Small intestine (tissue), 7 donors: ENCODE results near the gene VTI1A. TPM values are rescaled to one million over a fixed set of nuclear protein-coding genes. Genes with fewer than 3 reads are reported as not detected.

ENCODE experiments used
- DNase-seq, 2 donors: peaks; one replicate each; pipeline versions ENCODE4 v3.0.0 to v3.0.0-alpha.2; 2013
- FAIRE-seq: peaks from 2 replicates; lab custom pipeline; 2012; peaks lifted over from hg19 to GRCh38; lab: Jason Lieb, UNC
- H3K27ac ChIP-seq, 3 donors: one replicate each; pipeline ENCODE4 v1.5.1; 2013; ENCODE audit warnings: low read length in 2 of 3, mild to moderate bottlenecking in 2 of 3, control low read depth in 1 of 3, inconsistent platforms in 1 of 3, low read depth in 1 of 3, moderate library complexity in 1 of 3
- H3K27me3 ChIP-seq, 3 donors: one replicate each; pipeline ENCODE4 v1.6.1; 2013; ENCODE audit warnings: low read length in 3 of 3, inconsistent platforms in 1 of 3; ENCODE audit not compliant: control insufficient read depth in 3 of 3, insufficient read depth in 3 of 3
- H3K36me3 ChIP-seq, 3 donors: one replicate each; pipeline ENCODE4 v1.6.1; 2013; ENCODE audit warnings: low read length in 3 of 3, inconsistent platforms in 1 of 3, low read depth in 1 of 3, mild to moderate bottlenecking in 1 of 3, moderate library complexity in 1 of 3; ENCODE audit not compliant: control insufficient read depth in 3 of 3, insufficient read depth in 2 of 3
- H3K4me1 ChIP-seq, 3 donors: one replicate each; pipeline ENCODE4 v1.6.1; 2013; ENCODE audit warnings: low read length in 2 of 3, inconsistent platforms in 1 of 3, low read depth in 1 of 3, mild to moderate bottlenecking in 1 of 3, moderate library complexity in 1 of 3; ENCODE audit not compliant: control insufficient read depth in 3 of 3, insufficient read depth in 2 of 3
- H3K4me3 ChIP-seq, 3 donors: one replicate each; pipeline ENCODE4 v1.5.1; 2013; ENCODE audit warnings: low read length in 3 of 3, control low read depth in 1 of 3, inconsistent platforms in 1 of 3, low read depth in 1 of 3, mild to moderate bottlenecking in 1 of 3, moderate library complexity in 1 of 3
- H3K9me3 ChIP-seq, 2 donors: one replicate each; pipeline ENCODE4 v1.6.1; 2013; ENCODE audit warnings: low read depth in 1 of 2, low read length in 1 of 2; ENCODE audit not compliant: control insufficient read depth in 2 of 2, insufficient read depth in 1 of 2
- WGBS, 3 donors: extraction: QIAGEN DNeasy Blood & Tissue Kit; methylation state at CpG; one replicate each; pipeline ENCODE4 v1.1.7; 2013; 5-methylcytosine and 5-hydroxymethylcytosine counted together
- polyA plus RNA-seq, 4 donors: library from polyadenylated mRNA; stranded (reverse) in 3 of 4; unstranded in 1 of 4; fragments of 200-250 nt in 3 of 4; fragments of 120-200 nt in 1 of 4; gene quantifications; one replicate each; pipeline versions ENCODE4 v1.2.1 to v1.2.3, GENCODE V29; 2013
- donor health status: healthy with polysubstance abuse.
- donor health status: control.
- donor health status: control.
- donor health status: Bipolar disorder and iron deficiency.
- donor health status: healthy.

Gene VTI1A
- polyA plus RNA-seq, 4 donors, result 13.8 to 16.8 (median 16.0) TPM

GRCh38 chr10:112819231-112819630 lies 372.2 kb downstream of the VTI1A start:
- Histone ChIP-seq H3K36me3 (peaks cover 0 to 40% (median 0%) of the 10 kb centered on the region in 3 donors), H3K27ac (no peak overlapping the region), H3K4me3 (no peak overlapping the region), H3K4me1 (no peaks in the 10 kb centered on the region), H3K9me3 (no peaks in the 10 kb centered on the region), H3K27me3 (no peaks in the 10 kb centered on the region)
- FAIRE-seq (no peak), DNase-seq (no peak)
- 90 to 97% (median 90%) methylated on average over 7 of the region's 7 CpGs for WGBS, 3 donors

- Histone ChIP-seq H3K27ac (no peak overlapping the region), H3K9me3 (no peaks in the 10 kb centered on the region), H3K36me3 (peaks cover 0 to 36% (median 0%) of the 10 kb centered on the region in 3 donors), H3K4me3 (no peak overlapping the region), H3K4me1 (no peaks in the 10 kb centered on the region), H3K27me3 (no peaks in the 10 kb centered on the region)
- 76 to 89% (median 86%) methylated on average over 1 of the region's 1 CpG for WGBS, 3 donors
- DNase-seq (no peak), FAIRE-seq (no peak)
Observed at GRCh38 chr10:112820320-112820719, 373.3 kb downstream of the VTI1A start.

- DNase-seq, result no peak
- no peak overlapping the region for H3K27ac ChIP-seq
Observed at GRCh38 chr10:112821038-112821437, 374.0 kb downstream of the VTI1A start.

GRCh38 chr10:112821663-112822062 lies 374.6 kb downstream of the VTI1A start:
- H3K27me3 ChIP-seq, result no peaks in the 10 kb centered on the region
- H3K4me3 ChIP-seq, result no peak overlapping the region
- WGBS, 3 donors, result 89 to 91% (median 89%) methylated on average over 7 of the region's 7 CpGs
- FAIRE-seq (no peak), DNase-seq (no peak)
- no peaks in the 10 kb centered on the region for H3K9me3 ChIP-seq
- no peak overlapping the region for H3K27ac ChIP-seq
- H3K4me1 ChIP-seq, result no peaks in the 10 kb centered on the region
- peaks cover 0 to 33% (median 0%) of the 10 kb centered on the region in 3 donors for H3K36me3 ChIP-seq

More at GRCh38 chr10:112821038-112821437, 374.0 kb downstream of the VTI1A start:
- no peaks in the 10 kb centered on the region for H3K27me3 ChIP-seq
- H3K4me1 ChIP-seq, result no peaks in the 10 kb centered on the region
- peaks cover 0 to 33% (median 0%) of the 10 kb centered on the region in 3 donors for H3K36me3 ChIP-seq
- WGBS, 3 donors, result 94 to 97% (median 96%) methylated on average over 19 of the region's 19 CpGs
- no peaks in the 10 kb centered on the region for H3K9me3 ChIP-seq
- H3K4me3 ChIP-seq, result no peak overlapping the region
- FAIRE-seq, result no peak

- Histone ChIP-seq H3K36me3 (peaks cover 0 to 28% (median 0%) of the 10 kb centered on the region in 3 donors), H3K4me3 (no peak overlapping the region), H3K4me1 (no peaks in the 10 kb centered on the region), H3K27ac (no peak overlapping the region), H3K27me3 (no peaks in the 10 kb centered on the region), H3K9me3 (no peaks in the 10 kb centered on the region)
- WGBS, 3 donors, result 95% methylated on average over 5 of the region's 5 CpGs
- no peak for DNase-seq
- FAIRE-seq, result no peak
Observed at GRCh38 chr10:112823007-112823406, 376.0 kb downstream of the VTI1A start.

GRCh38 chr10:112823604-112824003 lies 376.6 kb downstream of the VTI1A start:
- no peak for DNase-seq
- no peak for FAIRE-seq
- Histone ChIP-seq H3K27me3 (no peaks in the 10 kb centered on the region), H3K36me3 (peaks cover 0 to 28% (median 0%) of the 10 kb centered on the region in 3 donors), H3K4me1 (no peaks in the 10 kb centered on the region), H3K4me3 (no peak overlapping the region), H3K9me3 (no peaks in the 10 kb centered on the region), H3K27ac (no peak overlapping the region)
- 92 to 96% (median 95%) methylated on average over 7 of the region's 7 CpGs for WGBS, 3 donors

GRCh38 chr10:112826018-112826697 lies 379.1 kb downstream of the VTI1A start:
- Histone ChIP-seq H3K4me1 (no peaks in the 10 kb centered on the region), H3K27ac (no peak overlapping the region), H3K9me3 (no peaks in the 10 kb centered on the region), H3K27me3 (no peaks in the 10 kb centered on the region), H3K4me3 (no peak overlapping the region), H3K36me3 (peaks cover 0 to 22% (median 0%) of the 10 kb centered on the region in 3 donors)
- WGBS, 3 donors, result 52 to 66% (median 59%) methylated on average over 7 of the region's 7 CpGs
- DNase-seq (no peak), FAIRE-seq (no peak)

GRCh38 chr10:112827086-112827485 lies 380.1 kb downstream of the VTI1A start:
- H3K9me3 ChIP-seq, result no peaks in the 10 kb centered on the region
- no peak overlapping the region for H3K4me3 ChIP-seq
- no peaks in the 10 kb centered on the region for H3K27me3 ChIP-seq
- H3K27ac ChIP-seq, result no peak overlapping the region
- DNase-seq (no peak), FAIRE-seq (no peak)
- peaks cover 0 to 16% (median 0%) of the 10 kb centered on the region in 3 donors for H3K36me3 ChIP-seq
- WGBS, 3 donors, result 93 to 97% (median 96%) methylated on average over 14 of the region's 14 CpGs
- no peaks in the 10 kb centered on the region for H3K4me1 ChIP-seq
